Activated naive CD8-positive, alpha-beta T cell treated with anti-CD3 and anti-CD28 coated beads for 36 hours (primary cell): ENCODE data around the gene ASF1B. TPM values are rescaled to one million over a fixed set of nuclear protein-coding genes. Genes with fewer than 3 reads are reported as not detected.
A peak's percentile ranks its signal among the peaks of the same experiment; 100 is the strongest.
"Not testable (repeated sequence)": the region's sequence is repeated elsewhere in the genome, so short reads cannot be mapped to it uniquely, and the experiment has no call there.

Experiments
- DNase-seq: peaks from one replicate; pipeline ENCODE4 v3.0.0; 2021
- H3K27ac Mint-ChIP-seq: one replicate; pipeline ENCODE4 v1.8.0; 2022; ENCODE audit warnings: mild to moderate bottlenecking, moderate library complexity, mixed read lengths
- H3K27me3 Mint-ChIP-seq: one replicate; pipeline ENCODE4 v1.8.0; 2022; ENCODE audit warnings: mild to moderate bottlenecking, mixed read lengths
- H3K36me3 Mint-ChIP-seq: one replicate; pipeline ENCODE4 v1.8.0; 2021; ENCODE audit warnings: mild to moderate bottlenecking, mixed read lengths
- H3K4me1 Mint-ChIP-seq: one replicate; pipeline ENCODE4 v1.8.0; 2021; ENCODE audit warnings: mixed read lengths
- H3K4me3 Mint-ChIP-seq: one replicate; pipeline ENCODE4 v1.8.0; 2022; ENCODE audit warnings: mild to moderate bottlenecking, moderate library complexity, mixed read lengths
- H3K9me3 Mint-ChIP-seq: one replicate; pipeline ENCODE4 v1.8.0; 2022; ENCODE audit warnings: mixed read lengths
- total RNA-seq, 2 experiments: library from RNA; stranded (reverse); gene quantifications; one replicate each; pipeline ENCODE4 v1.2.3, GENCODE V29; 2021

ASF1B gene
- total RNA-seq, 2 experiments from 2014 or later = 77.5 to 78.5 TPM

GRCh38 chr19:14150041-14150769 lies 13.8 kb upstream of the ASF1B start:
- Mint-ChIP-seq H3K27me3 (no peaks in the 10 kb centered on the region), H3K36me3 (peaks cover 1% of the 10 kb centered on the region), H3K27ac (peak overlapping the region; percentile 91), H3K9me3 (no peaks in the 10 kb centered on the region), H3K4me1 (peaks cover 37% of the 10 kb centered on the region), H3K4me3 (peak overlapping the region; percentile 72)
- DNase-seq = no peak

- no peaks in the 10 kb centered on the region for H3K9me3 Mint-ChIP-seq
- H3K4me1 Mint-ChIP-seq = peaks cover 37% of the 10 kb centered on the region
- peaks cover 1% of the 10 kb centered on the region for H3K36me3 Mint-ChIP-seq
- peak overlapping the region; percentile 72 for H3K4me3 Mint-ChIP-seq
- DNase-seq = peak; percentile 47
- H3K27me3 Mint-ChIP-seq = no peaks in the 10 kb centered on the region
- peak overlapping the region; percentile 91 for H3K27ac Mint-ChIP-seq
Observed at GRCh38 chr19:14149509-14149994, 13.2 kb upstream of the ASF1B start.

GRCh38 chr19:14148751-14149410 lies 12.5 kb upstream of the ASF1B start:
- Mint-ChIP-seq H3K27ac (peak overlapping the region; percentile 91), H3K36me3 (peaks cover 1% of the 10 kb centered on the region), H3K4me3 (peak overlapping the region; percentile 72), H3K4me1 (peaks cover 37% of the 10 kb centered on the region), H3K9me3 (no peaks in the 10 kb centered on the region), H3K27me3 (no peaks in the 10 kb centered on the region)
- DNase-seq = no peak

- peak overlapping the region; percentile 25 for H3K4me3 Mint-ChIP-seq
- peaks cover 37% of the 10 kb centered on the region for H3K4me1 Mint-ChIP-seq
- H3K9me3 Mint-ChIP-seq = no peaks in the 10 kb centered on the region
- peaks cover 1% of the 10 kb centered on the region for H3K36me3 Mint-ChIP-seq
- peak; percentile 61 for DNase-seq
- H3K27ac Mint-ChIP-seq = peak overlapping the region; percentile 91
- no peaks in the 10 kb centered on the region for H3K27me3 Mint-ChIP-seq
Observed at GRCh38 chr19:14147797-14148605, 11.6 kb upstream of the ASF1B start.

- Mint-ChIP-seq H3K36me3 (peaks cover 1% of the 10 kb centered on the region), H3K9me3 (no peaks in the 10 kb centered on the region), H3K27me3 (no peaks in the 10 kb centered on the region)
Observed at GRCh38 chr19:14146789-14147216, 10.4 kb upstream of the ASF1B start.

GRCh38 chr19:14146169-14146568 lies 9.8 kb upstream of the ASF1B start:
- H3K27me3 Mint-ChIP-seq, H3K9me3 Mint-ChIP-seq, DNase-seq, H3K4me3 Mint-ChIP-seq, H3K27ac Mint-ChIP-seq, H3K36me3 Mint-ChIP-seq: not testable (repeated sequence)
- peaks cover 46% of the 10 kb centered on the region for H3K4me1 Mint-ChIP-seq

More at GRCh38 chr19:14146789-14147216, 10.4 kb upstream of the ASF1B start:
- no peak overlapping the region for H3K4me3 Mint-ChIP-seq
- H3K27ac Mint-ChIP-seq = no peak overlapping the region
- DNase-seq = no peak
- peaks cover 44% of the 10 kb centered on the region for H3K4me1 Mint-ChIP-seq

- DNase-seq = no peak
- no peak overlapping the region for H3K4me3 Mint-ChIP-seq
- no peaks in the 10 kb centered on the region for H3K9me3 Mint-ChIP-seq
- peaks cover 4% of the 10 kb centered on the region for H3K36me3 Mint-ChIP-seq
- H3K27ac Mint-ChIP-seq = no peak overlapping the region
- H3K4me1 Mint-ChIP-seq = peaks cover 49% of the 10 kb centered on the region
- H3K27me3 Mint-ChIP-seq = no peaks in the 10 kb centered on the region
Observed at GRCh38 chr19:14145381-14145780, 9.0 kb upstream of the ASF1B start.

- no peak overlapping the region for H3K27ac Mint-ChIP-seq
- no peak overlapping the region for H3K4me3 Mint-ChIP-seq
- DNase-seq = no peak
- peaks cover 5% of the 10 kb centered on the region for H3K36me3 Mint-ChIP-seq
- H3K4me1 Mint-ChIP-seq = peaks cover 40% of the 10 kb centered on the region
- H3K9me3 Mint-ChIP-seq = no peaks in the 10 kb centered on the region
- H3K27me3 Mint-ChIP-seq = no peaks in the 10 kb centered on the region
Observed at GRCh38 chr19:14142262-14143190, 6.1 kb upstream of the ASF1B start.

GRCh38 chr19:14141041-14141440 lies 4.7 kb upstream of the ASF1B start:
- DNase-seq = no peak
- Mint-ChIP-seq H3K36me3 (peaks cover 5% of the 10 kb centered on the region), H3K27ac (no peak overlapping the region), H3K9me3 (no peaks in the 10 kb centered on the region), H3K4me1 (peaks cover 34% of the 10 kb centered on the region), H3K4me3 (no peak overlapping the region), H3K27me3 (no peaks in the 10 kb centered on the region)

- Mint-ChIP-seq H3K27me3 (no peaks in the 10 kb centered on the region), H3K4me3 (no peak overlapping the region), H3K4me1 (peaks cover 30% of the 10 kb centered on the region), H3K36me3 (peaks cover 14% of the 10 kb centered on the region), H3K9me3 (no peaks in the 10 kb centered on the region), H3K27ac (peak overlapping the region; percentile 11)
- DNase-seq = no peak
Observed at GRCh38 chr19:14139944-14140343, 3.6 kb upstream of the ASF1B start.

- peaks cover 37% of the 10 kb centered on the region for H3K4me1 Mint-ChIP-seq
- H3K27ac Mint-ChIP-seq = peak overlapping the region; percentile 73
- peaks cover 24% of the 10 kb centered on the region for H3K36me3 Mint-ChIP-seq
- no peaks in the 10 kb centered on the region for H3K27me3 Mint-ChIP-seq
- H3K9me3 Mint-ChIP-seq = no peaks in the 10 kb centered on the region
- H3K4me3 Mint-ChIP-seq = peak overlapping the region; percentile 59
- DNase-seq = no peak
Observed at GRCh38 chr19:14138576-14139265, 2.3 kb upstream of the ASF1B start.

- Mint-ChIP-seq H3K36me3 (peaks cover 29% of the 10 kb centered on the region), H3K9me3 (no peaks in the 10 kb centered on the region), H3K27ac (peak overlapping the region; percentile 96), H3K27me3 (no peaks in the 10 kb centered on the region), H3K4me1 (peaks cover 25% of the 10 kb centered on the region), H3K4me3 (peak overlapping the region; percentile 94)
- no peak for DNase-seq
Observed at GRCh38 chr19:14135985-14136508, 342 bp downstream of the ASF1B start.

GRCh38 chr19:14135355-14135754 lies 1.0 kb downstream of the ASF1B start:
- peaks cover 27% of the 10 kb centered on the region for H3K36me3 Mint-ChIP-seq
- no peak for DNase-seq
- no peaks in the 10 kb centered on the region for H3K27me3 Mint-ChIP-seq
- H3K4me1 Mint-ChIP-seq = peaks cover 24% of the 10 kb centered on the region
- H3K27ac Mint-ChIP-seq = peak overlapping the region; percentile 96
- H3K9me3 Mint-ChIP-seq = no peaks in the 10 kb centered on the region
- H3K4me3 Mint-ChIP-seq = peak overlapping the region; percentile 94
